GM23248 (cell line): ENCODE data around the gene PTPRN2. TPM values are rescaled to one million over a fixed set of nuclear protein-coding genes. Genes with fewer than 3 reads are reported as not detected.

Experiments
- DNase-seq: peaks from one replicate; pipeline ENCODE4 v3.0.0-alpha.2; 2015
- H2AFZ ChIP-seq: fragments of 200-600 bp; sonication (generic); 2 replicates; pipeline ENCODE4 v1.6.1; 2016; ENCODE audit warnings: antibody characterized with exemption
- H3F3A ChIP-seq: fragments of 200-600 bp; sonication (generic); 2 replicates; pipeline ENCODE4 v1.6.1; 2016; ENCODE audit warnings: mild to moderate bottlenecking, antibody characterized with exemption, mixed run types; ENCODE audit not compliant: insufficient read depth
- H3K27ac ChIP-seq: fragments of 200-600 bp; sonication (generic); 2 replicates; pipeline ENCODE4 v1.5.1; 2016; ENCODE audit warnings: mild to moderate bottlenecking
- H3K27me3 ChIP-seq: fragments of 200-600 bp; sonication (generic); replicated peaks from 2 replicates; pipeline ENCODE4 v1.6.1; 2016; ENCODE audit warnings: mild to moderate bottlenecking; ENCODE audit not compliant: insufficient read depth
- H3K36me3 ChIP-seq: fragments of 200-600 bp; sonication (generic); 2 replicates; pipeline ENCODE4 v1.6.1; 2016; ENCODE audit warnings: low read depth, mild to moderate bottlenecking
- H3K4me1 ChIP-seq: fragments of 200-600 bp; sonication (generic); 2 replicates; pipeline ENCODE4 v1.6.1; 2016; ENCODE audit warnings: mild to moderate bottlenecking; ENCODE audit not compliant: insufficient read depth
- H3K4me2 ChIP-seq: fragments of 200-600 bp; sonication (generic); one replicate; pipeline ENCODE4 v1.6.1; 2016; ENCODE audit warnings: mild to moderate bottlenecking; ENCODE audit not compliant: unreplicated experiment
- H3K4me3 ChIP-seq: fragments of 200-600 bp; sonication (generic); 2 replicates; pipeline ENCODE4 v1.5.1; 2016; ENCODE audit warnings: mild to moderate bottlenecking
- H3K79me2 ChIP-seq: fragments of 200-600 bp; sonication (generic); 2 replicates; pipeline ENCODE4 v1.6.1; 2016; ENCODE audit warnings: mild to moderate bottlenecking; ENCODE audit not compliant: insufficient read depth
- H3K9ac ChIP-seq: fragments of 200-600 bp; sonication (generic); 2 replicates; pipeline ENCODE4 v1.6.1; 2016; ENCODE audit warnings: mild to moderate bottlenecking
- H3K9me2 ChIP-seq: fragments of 200-600 bp; sonication (generic); 2 replicates; pipeline ENCODE4 v1.6.1; 2016; ENCODE audit warnings: mixed run types, mild to moderate bottlenecking, moderate library complexity; ENCODE audit not compliant: insufficient read depth
- H3K9me3 ChIP-seq: fragments of 200-600 bp; sonication (generic); one replicate; pipeline ENCODE4 v1.6.1; 2017; ENCODE audit warnings: low read depth
- H4K20me1 ChIP-seq: fragments of 200-600 bp; sonication (generic); 2 replicates; pipeline ENCODE4 v1.6.0; 2016; ENCODE audit not compliant: insufficient read depth
- EZH2 ChIP-seq: fragments of 200-600 bp; sonication (generic); IDR thresholded peaks from 2 replicates; pipeline ENCODE4 v1.6.1; 2018; ENCODE audit warnings: antibody characterized with exemption, mild to moderate bottlenecking; ENCODE audit not compliant: insufficient read depth, poor library complexity, severe bottlenecking
- EZH2phosphoT487 ChIP-seq: fragments of 200-600 bp; sonication (generic); IDR thresholded peaks from 2 replicates; pipeline ENCODE4 v1.6.1; 2018; ENCODE audit warnings: antibody characterized with exemption, moderate library complexity, mild to moderate bottlenecking, low read depth; ENCODE audit not compliant: insufficient read depth
- WGBS, 2 experiments: methylation state at CpG; one replicate each; pipeline ENCODE4 v1.1.6; 2015 to 2017; ENCODE audit warnings: low lambda C conversion rate in 2 of 2, low coverage in 1 of 2; ENCODE audit errors: missing lambda C conversion rate in 2 of 2; 5-methylcytosine and 5-hydroxymethylcytosine counted together
- in situ Hi-C: fragments of 300-500 bp; cut with MboI; formaldehyde crosslinking; loops from 2 replicates; pipeline ENCODE4 v1.15.0; 2020
- polyA plus RNA-seq: library from polyadenylated mRNA; unstranded; fragments of >200 nt; fragmentation: Nextera tagmentation; extraction: Ambion mirVana; gene quantifications from 2 replicates; pipeline ENCODE4 v1.2.1, GENCODE V29; 2016
- total RNA-seq: library from RNA; depleted of rRNA; stranded (reverse); fragments of >200 nt; shearing (Covaris generic); gene quantifications from 2 replicates; pipeline ENCODE4 v1.2.3, GENCODE V29; 2014

The PTPRN2 gene
- total and polyA plus RNA-seq, 2 experiments from 2014 or later = 0.13 TPM; not detected in 1

GRCh38 chr7:158085741-158086695 is 501.6 kb downstream of the PTPRN2 start:
- H3K27ac ChIP-seq = no peak overlapping the region
- 61 to 69% methylated on average over 28 to 30 of the region's 30 CpGs for WGBS, 2 experiments
- H3F3A ChIP-seq = no peaks in the 10 kb centered on the region
- no peak for TF ChIP-seq EZH2phosphoT487
- no peak for TF ChIP-seq EZH2
- in situ Hi-C loops = no loop called here
- H3K36me3 ChIP-seq = no peaks in the 10 kb centered on the region
- no peaks in the 10 kb centered on the region for H3K4me1 ChIP-seq
- no peak overlapping the region for H3K4me3 ChIP-seq
- no peaks in the 10 kb centered on the region for H4K20me1 ChIP-seq
- H3K9ac ChIP-seq = no peak overlapping the region
- DNase-seq = no peak
- H3K79me2 ChIP-seq = no peaks in the 10 kb centered on the region
- H3K9me2 ChIP-seq = no peaks in the 10 kb centered on the region
- H3K4me2 ChIP-seq = no peak overlapping the region
- H2AFZ ChIP-seq = no peak overlapping the region
- H3K27me3 ChIP-seq = no peaks in the 10 kb centered on the region
- H3K9me3 ChIP-seq = no peaks in the 10 kb centered on the region

- H3F3A ChIP-seq = no peaks in the 10 kb centered on the region
- no peak overlapping the region for H3K4me3 ChIP-seq
- no peaks in the 10 kb centered on the region for H3K9me3 ChIP-seq
- no peaks in the 10 kb centered on the region for H3K9me2 ChIP-seq
- no peak for DNase-seq
- WGBS, 2 experiments = 65% methylated on average over 18 of the region's 18 CpGs; no CpG with 5 or more reads in 1 of the 2 experiments
- TF ChIP-seq EZH2 (no peak), EZH2phosphoT487 (no peak)
- no peak overlapping the region for H3K9ac ChIP-seq
- H3K4me1 ChIP-seq = no peaks in the 10 kb centered on the region
- H3K27me3 ChIP-seq = no peaks in the 10 kb centered on the region
- H3K4me2 ChIP-seq = no peak overlapping the region
- H3K27ac ChIP-seq = no peak overlapping the region
- in situ Hi-C loops = no loop called here
- no peaks in the 10 kb centered on the region for H3K79me2 ChIP-seq
- no peak overlapping the region for H2AFZ ChIP-seq
- no peaks in the 10 kb centered on the region for H4K20me1 ChIP-seq
- H3K36me3 ChIP-seq = no peaks in the 10 kb centered on the region
These were observed 503.1 kb downstream of the PTPRN2 start for GRCh38 chr7:158084555-158084954.

DNA sequence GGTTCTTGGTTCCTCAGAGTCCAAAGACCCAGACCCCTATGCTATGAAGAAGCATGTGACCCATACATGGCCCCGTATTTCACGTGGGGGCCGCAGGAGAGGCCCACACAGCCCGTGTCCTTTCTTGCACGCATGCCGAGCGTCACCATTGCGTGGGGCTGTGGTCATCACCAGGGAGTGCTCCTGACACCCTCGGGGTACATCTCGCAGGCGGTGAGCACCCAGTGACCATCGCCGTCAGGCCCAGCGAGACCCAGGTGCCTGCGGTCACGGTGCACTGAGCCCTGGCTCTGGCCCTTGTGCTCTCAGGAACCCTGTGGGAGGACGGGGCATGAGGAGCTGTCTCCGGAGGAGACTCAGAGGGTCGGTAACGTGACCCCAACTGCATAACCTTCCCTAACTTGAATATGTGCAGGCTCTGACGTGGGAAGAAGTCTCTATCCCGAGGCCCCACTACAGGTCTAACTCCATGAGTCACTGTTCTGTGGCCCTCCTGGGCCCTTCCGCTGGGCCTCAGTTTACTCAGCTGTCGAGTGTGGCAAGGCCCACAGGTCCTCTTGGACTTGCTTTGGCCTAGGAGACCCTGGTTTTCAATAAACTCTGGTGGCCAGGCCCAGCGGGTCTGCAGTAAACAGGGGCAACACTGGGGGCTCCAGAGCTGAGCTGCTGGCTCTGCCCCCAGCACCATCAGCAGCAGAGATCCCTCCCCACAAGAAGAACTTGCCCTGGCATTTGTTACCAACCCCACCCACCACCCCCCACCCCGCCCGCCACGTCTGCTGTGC is 503.9 kb downstream of the PTPRN2 start:
- no peak overlapping the region for H3K27ac ChIP-seq
- H3K79me2 ChIP-seq = no peaks in the 10 kb centered on the region
- no peaks in the 10 kb centered on the region for H3K36me3 ChIP-seq
- H3K4me1 ChIP-seq = no peaks in the 10 kb centered on the region
- no peak overlapping the region for H3K4me2 ChIP-seq
- no peak overlapping the region for H3K9ac ChIP-seq
- H4K20me1 ChIP-seq = no peaks in the 10 kb centered on the region
- H3K9me3 ChIP-seq = no peaks in the 10 kb centered on the region
- H2AFZ ChIP-seq = no peak overlapping the region
- H3K4me3 ChIP-seq = no peak overlapping the region
- TF ChIP-seq EZH2phosphoT487 (no peak), EZH2 (no peak)
- no peaks in the 10 kb centered on the region for H3K9me2 ChIP-seq
- H3F3A ChIP-seq = no peaks in the 10 kb centered on the region
- H3K27me3 ChIP-seq = no peaks in the 10 kb centered on the region
- no peak for DNase-seq
- in situ Hi-C loops = no loop called here
- 65 to 67% methylated on average over 27 to 28 of the region's 28 CpGs for WGBS, 2 experiments

GRCh38 chr7:158082761-158083160 is 504.9 kb downstream of the PTPRN2 start:
- 27 to 29% methylated on average over 8 of the region's 8 CpGs for WGBS, 2 experiments
- TF ChIP-seq EZH2phosphoT487 (no peak), EZH2 (no peak)
- Histone ChIP-seq H4K20me1 (no peaks in the 10 kb centered on the region), H3K9me3 (no peaks in the 10 kb centered on the region), H3K36me3 (no peaks in the 10 kb centered on the region), H3K4me1 (no peaks in the 10 kb centered on the region), H2AFZ (no peak overlapping the region), H3K9me2 (no peaks in the 10 kb centered on the region), H3K79me2 (no peaks in the 10 kb centered on the region), H3K4me3 (no peak overlapping the region), H3K9ac (no peak overlapping the region), H3K4me2 (no peak overlapping the region), H3K27ac (no peak overlapping the region), H3F3A (no peaks in the 10 kb centered on the region), H3K27me3 (no peaks in the 10 kb centered on the region)
- in situ Hi-C loops = no loop called here
- DNase-seq = no peak
